Heart left ventricle (tissue), 16 donors: ENCODE results near the gene IER5. TPM values are rescaled to one million over a fixed set of nuclear protein-coding genes. Genes with fewer than 3 reads are reported as not detected.

ENCODE experiments used
- ATAC-seq, 4 donors: fragments of 200-7000 bp; cut with Tn5 transposase; one replicate each; pipeline ENCODE4 v1.9.1; 2020 to 2022; ENCODE audit warnings: moderate library complexity in 4 of 4, mild to moderate bottlenecking in 3 of 4, moderate number of reproducible peaks in 1 of 4
- DNase-seq, 5 donors: peaks; one replicate each; pipeline ENCODE4 v3.0.0-alpha.2; 2020
- H3K27ac ChIP-seq, 12 donors: fragments of 200-600 bp; sonication (generic) in 4 of 12; one replicate each; pipeline versions ENCODE4 v1.5.0 to v1.8.0; 2016 to 2022; ENCODE audit warnings: mild to moderate bottlenecking in 2 of 12
- H3K27me3 ChIP-seq, 9 donors: fragments of 200-600 bp; sonication (generic) in 2 of 9; one replicate each; pipeline versions ENCODE4 v1.5.1 to v1.8.0; 2016 to 2022; ENCODE audit warnings: mild to moderate bottlenecking in 3 of 9
- H3K36me3 ChIP-seq, 9 donors: fragments of 200-600 bp; sonication (generic) in 2 of 9; one replicate each; pipeline versions ENCODE4 v1.5.0 to v1.8.0; 2018 to 2022; ENCODE audit warnings: mild to moderate bottlenecking in 2 of 9
- H3K4me1 ChIP-seq, 12 donors: fragments of 200-600 bp; sonication (generic) in 4 of 12; one replicate each; pipeline versions ENCODE4 v1.5.0 to v1.8.0; 2016 to 2022; ENCODE audit warnings: mild to moderate bottlenecking in 3 of 12
- H3K4me3 ChIP-seq, 12 donors: fragments of 200-600 bp; sonication (generic) in 4 of 12; one replicate each; pipeline versions ENCODE4 v1.5.0 to v1.8.0; 2017 to 2022; ENCODE audit warnings: mild to moderate bottlenecking in 9 of 12, moderate library complexity in 4 of 12
- H3K9me3 ChIP-seq, 12 donors: fragments of 200-600 bp; sonication (generic) in 4 of 12; one replicate each; pipeline versions ENCODE4 v1.5.0 to v1.8.0; 2016 to 2022; ENCODE audit warnings: mild to moderate bottlenecking in 1 of 12
- POLR2A ChIP-seq, 2 donors: fragments of 450-650 bp; IDR thresholded peaks; one replicate each; pipeline ENCODE4 v1.6.1; 2017; ENCODE audit warnings: antibody characterized with exemption in 2 of 2, mild to moderate bottlenecking in 2 of 2, moderate library complexity in 2 of 2
- WGBS, 4 donors: extraction: QIAGEN DNeasy Blood & Tissue Kit in 2 of 4; methylation state at CpG; one replicate each; pipeline versions ENCODE4 v1.1.5 to v1.1.7; 2013 to 2018; 5-methylcytosine and 5-hydroxymethylcytosine counted together
- intact Hi-C, 10 donors: fragments of 100-400 bp; cut with DNase I; formaldehyde crosslinking; loops; one replicate each; pipeline versions ENCODE4 v1.11.1 to v1.14.2; 2022
- polyA plus RNA-seq, 2 donors: library from polyadenylated mRNA; stranded (reverse); fragments of 200-250 nt; gene quantifications; one replicate each; pipeline ENCODE4 v1.2.3, GENCODE V29; 2013
- total RNA-seq, 9 donors: library from RNA; depleted of rRNA in 2 of 9; stranded (reverse); fragments of >200 nt in 2 of 9; fragmentation: NEBNext Ultra II Directional in 3 of 9; extraction: Animal tissue kit (Norgen Biotek cat#: 25700) in 3 of 9; gene quantifications; one replicate each; pipeline versions ENCODE4 v1.1.0 to v1.2.4, GENCODE V29; 2016 to 2023
- TF ChIP-seq, protein P1 (sequence below), 12 donors: fragments of 200-600 bp; sonication (generic) in 4 of 12; IDR thresholded peaks; one replicate each; pipeline versions ENCODE4 v1.5.0 to v1.8.0; 2018 to 2022; ENCODE audit warnings: antibody characterized with exemption in 12 of 12, mild to moderate bottlenecking in 5 of 12
- donor health status: ischemic (EF 13 %, LVEDD 7.1; RV severe dilation, severe dysfunction).
- donor health status: healthy with polysubstance abuse.
- donor health status: DM: no; HTN: yes; CAD: no.
- donor health status: DM: no; HTN: no; CAD: no.
- donor health status: ischemic (EF 25% LVEDD 6.9; RV normal size, moderate dysfunction).
- donor health status: ischemic (EF 25% LVEDD 5.7; RV mildly dilated, moderate dysfunction).
- donor health status: healthy.
- donor health status: DM: yes; HTN: yes; CAD: no.
- donor health status: ischemic (EF 35%, LVEDD 5.7; RV mildly dilated, moderate dysfunction).
- donor health status: nonischemic (EF 11% LVEDD 7.7; RV severe dilation, severe dysfunction).
- donor health status: DM: yes; HTN: yes; CAD: no.
- donor health status: PGD.
- donor health status: ischemic (EF 29% LVEDD 5.4; RV normal size, mild dysfunction).
- donor health status: nonischemic (EF 23%, LVEDD 6.1; RV moderate dilation, normal function).

The IER5 gene
- total and polyA plus RNA-seq, 11 donors, result 12.8 to 23.4 (median 18.5) TPM

DNA sequence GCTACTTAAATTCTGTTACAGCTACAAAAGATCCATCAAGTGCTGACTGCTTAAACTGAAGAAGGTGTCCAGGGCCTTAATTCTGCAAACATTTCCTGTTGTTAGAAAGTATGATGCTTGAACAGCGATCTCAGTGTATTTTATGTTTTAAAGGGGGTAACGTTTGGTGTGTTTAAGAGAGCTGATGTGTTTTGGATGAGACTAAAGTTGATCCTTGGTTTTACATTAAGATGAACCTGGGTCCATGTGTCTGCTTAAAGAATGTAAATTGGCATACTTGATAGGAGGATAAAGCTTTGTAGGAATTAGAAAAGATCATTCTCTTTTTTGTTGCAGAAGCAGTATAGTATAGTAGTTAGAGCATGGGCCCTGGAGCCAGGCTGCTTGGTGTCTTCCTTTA is 3.6 kb downstream of the IER5 start:
- H3K9me3 ChIP-seq, result no peaks in the 10 kb centered on the region
- TF ChIP-seq, protein P1, sequence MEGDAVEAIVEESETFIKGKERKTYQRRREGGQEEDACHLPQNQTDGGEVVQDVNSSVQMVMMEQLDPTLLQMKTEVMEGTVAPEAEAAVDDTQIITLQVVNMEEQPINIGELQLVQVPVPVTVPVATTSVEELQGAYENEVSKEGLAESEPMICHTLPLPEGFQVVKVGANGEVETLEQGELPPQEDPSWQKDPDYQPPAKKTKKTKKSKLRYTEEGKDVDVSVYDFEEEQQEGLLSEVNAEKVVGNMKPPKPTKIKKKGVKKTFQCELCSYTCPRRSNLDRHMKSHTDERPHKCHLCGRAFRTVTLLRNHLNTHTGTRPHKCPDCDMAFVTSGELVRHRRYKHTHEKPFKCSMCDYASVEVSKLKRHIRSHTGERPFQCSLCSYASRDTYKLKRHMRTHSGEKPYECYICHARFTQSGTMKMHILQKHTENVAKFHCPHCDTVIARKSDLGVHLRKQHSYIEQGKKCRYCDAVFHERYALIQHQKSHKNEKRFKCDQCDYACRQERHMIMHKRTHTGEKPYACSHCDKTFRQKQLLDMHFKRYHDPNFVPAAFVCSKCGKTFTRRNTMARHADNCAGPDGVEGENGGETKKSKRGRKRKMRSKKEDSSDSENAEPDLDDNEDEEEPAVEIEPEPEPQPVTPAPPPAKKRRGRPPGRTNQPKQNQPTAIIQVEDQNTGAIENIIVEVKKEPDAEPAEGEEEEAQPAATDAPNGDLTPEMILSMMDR (IDR thresholded peaks at IDR 0.05), result no peak
- TF ChIP-seq POLR2A (IDR thresholded peaks at IDR 0.05), result no peak
- peak overlapping the region in 10 of 12 donors; percentile 76 to 95 (median 88) for H3K4me3 ChIP-seq
- DNase-seq (no peak), ATAC-seq (no peak)
- peak overlapping the region in 6 of 12 donors; percentile 13 to 91 (median 69) for H3K27ac ChIP-seq
- H3K4me1 ChIP-seq, result peaks cover 17 to 74% (median 62%) of the 10 kb centered on the region in 12 donors
- peaks cover 0 to 15% (median 4%) of the 10 kb centered on the region in 9 donors for H3K36me3 ChIP-seq
- H3K27me3 ChIP-seq, result no peaks in the 10 kb centered on the region
- intact Hi-C loops, result no loop called here
- WGBS, 4 donors, result 39 to 55% (median 53%) methylated on average over 2 of the region's 2 CpGs

DNA sequence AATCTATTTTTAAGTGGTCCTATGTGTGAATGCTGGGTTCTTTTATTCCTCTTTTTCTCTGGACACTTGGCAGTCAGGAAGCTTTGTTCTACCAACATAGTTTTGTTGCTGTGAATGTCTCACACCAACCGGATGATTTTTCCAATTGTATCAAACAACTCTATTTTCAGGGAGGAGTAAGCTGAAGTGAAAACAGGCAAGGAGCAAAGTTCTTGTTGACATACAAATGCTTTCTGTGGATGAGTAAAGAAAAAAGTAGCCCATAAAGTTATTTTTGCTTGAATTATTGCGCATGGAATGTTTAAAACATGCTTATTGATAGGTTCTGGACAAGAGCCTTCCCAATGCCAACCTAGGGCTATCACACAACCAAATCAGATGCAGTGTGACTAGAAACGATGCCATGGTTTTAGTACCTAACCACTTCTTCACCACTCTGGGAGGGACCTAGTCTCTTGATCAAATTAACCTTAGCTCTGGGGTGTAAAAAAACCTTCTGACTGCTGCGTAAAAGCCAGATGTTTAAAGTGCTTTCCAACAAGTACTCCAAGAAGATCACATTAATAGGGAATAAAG is 4.5 kb downstream of the IER5 start:
- WGBS, 4 donors, result 73 to 82% (median 76%) methylated on average over 4 of the region's 4 CpGs
- intact Hi-C loops, result no loop called here
- Histone ChIP-seq H3K4me1 (peaks cover 17 to 74% (median 64%) of the 10 kb centered on the region in 12 donors), H3K27me3 (no peaks in the 10 kb centered on the region), H3K4me3 (peak overlapping the region in 8 of 12 donors; percentile 8 to 95 (median 84)), H3K27ac (peak overlapping the region in 6 of 12 donors; percentile 1 to 87 (median 14)), H3K36me3 (peaks cover 0 to 15% (median 4%) of the 10 kb centered on the region in 9 donors), H3K9me3 (no peaks in the 10 kb centered on the region)
- TF ChIP-seq, protein P1 (IDR thresholded peaks at IDR 0.05), result no peak
- TF ChIP-seq POLR2A (IDR thresholded peaks at IDR 0.05), result no peak
- DNase-seq (no peak), ATAC-seq (no peak)

DNA sequence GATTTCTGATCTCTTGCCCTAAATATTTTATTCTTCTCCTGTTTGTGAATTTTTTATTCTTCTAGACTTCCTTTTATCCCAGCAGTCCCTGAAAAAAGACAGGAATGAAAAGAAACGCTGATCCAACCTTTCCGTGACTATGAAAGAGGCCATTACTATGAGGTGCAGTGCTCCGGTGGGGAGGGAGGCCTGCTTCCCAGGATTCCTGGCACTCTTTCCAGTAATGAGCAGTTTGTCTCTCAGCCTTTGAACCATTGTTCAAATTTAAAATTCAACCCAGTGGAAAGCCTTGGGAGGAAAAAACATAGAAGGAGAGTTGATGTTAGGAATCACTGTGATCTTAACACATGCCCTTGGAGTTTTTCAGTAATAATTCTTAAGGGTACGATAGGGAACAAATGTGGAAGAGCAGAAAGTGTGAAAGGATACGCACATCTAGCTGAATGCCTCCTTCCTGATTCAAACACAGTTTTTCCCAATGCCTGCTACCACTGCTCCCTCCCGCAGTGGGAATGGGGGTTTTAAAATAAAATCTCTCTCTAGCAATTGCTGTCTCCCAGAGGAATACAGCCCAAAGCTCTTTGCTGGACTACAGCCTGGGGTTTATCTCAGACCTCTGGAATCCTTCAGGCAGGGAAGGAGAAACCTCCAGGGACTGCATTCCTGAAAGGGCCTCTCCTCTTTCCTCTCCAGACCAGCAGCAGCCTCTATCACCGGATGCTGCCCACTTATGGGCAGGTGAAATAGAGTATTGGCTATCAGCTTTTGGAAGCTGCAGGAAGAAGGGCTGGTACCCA is 6.1 kb downstream of the IER5 start:
- H3K36me3 ChIP-seq, result peaks cover 0 to 15% (median 4%) of the 10 kb centered on the region in 9 donors
- peaks cover 20 to 87% (median 70%) of the 10 kb centered on the region in 12 donors for H3K4me1 ChIP-seq
- DNase-seq, result peak in 4 of 5 donors; percentile 54 to 76 (median 65)
- peak overlapping the region in 11 of 12 donors; percentile 41 to 73 (median 62) for H3K27ac ChIP-seq
- 15 to 25% (median 19%) methylated on average over 7 of the region's 7 CpGs for WGBS, 4 donors
- intact Hi-C loops, result no loop called here
- no peaks in the 10 kb centered on the region for H3K27me3 ChIP-seq
- no peaks in the 10 kb centered on the region for H3K9me3 ChIP-seq
- ATAC-seq, result peak; percentile 43 to 73 (median 59)
- TF ChIP-seq POLR2A (IDR thresholded peaks at IDR 0.05), result no peak
- TF ChIP-seq, protein P1 (IDR thresholded peaks at IDR 0.05), result no peak
- H3K4me3 ChIP-seq, result peak overlapping the region in 3 of 12 donors; percentile 4 to 11 (median 11)

DNA sequence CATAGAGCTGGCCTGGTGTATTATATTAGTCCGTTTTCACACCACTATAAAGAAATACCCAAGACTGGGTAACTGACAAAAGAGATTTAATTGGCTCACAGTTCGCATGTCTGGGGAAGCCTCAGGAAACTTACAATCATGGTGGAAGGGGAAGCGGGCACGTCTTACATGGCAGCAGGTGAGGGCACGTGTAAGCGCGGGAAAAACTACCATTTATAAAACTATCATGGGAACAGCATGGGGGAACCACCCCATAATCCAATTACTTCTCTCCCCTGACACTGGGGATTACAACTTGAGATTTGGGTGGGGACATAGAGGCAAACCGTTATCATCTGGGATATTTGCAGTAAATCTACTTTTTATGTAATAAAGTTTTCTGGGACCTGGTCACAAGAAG is 6.8 kb downstream of the IER5 start:
- 72 to 86% (median 77%) methylated on average over 8 of the region's 8 CpGs for WGBS, 4 donors
- ATAC-seq, result no peak

More for the DNA sequence above, 6.8 kb downstream of the IER5 start:
- DNase-seq, result no peak
- intact Hi-C loops, result no loop called here
- TF ChIP-seq POLR2A (IDR thresholded peaks at IDR 0.05), result no peak
- TF ChIP-seq, protein P1 (IDR thresholded peaks at IDR 0.05), result no peak
- Histone ChIP-seq H3K36me3 (peaks cover 0 to 15% (median 4%) of the 10 kb centered on the region in 9 donors), H3K27me3 (no peaks in the 10 kb centered on the region), H3K9me3 (no peaks in the 10 kb centered on the region), H3K27ac (peak overlapping the region in 11 of 12 donors; percentile 12 to 73 (median 60)), H3K4me1 (peaks cover 20 to 94% (median 74%) of the 10 kb centered on the region in 12 donors), H3K4me3 (no peak overlapping the region)
